H1 (cell line): ENCODE results near the gene USB1. TPM values are rescaled to one million over a fixed set of nuclear protein-coding genes. Genes with fewer than 3 reads are reported as not detected.

Experiments used
- BACH1 ChIP-seq: IDR thresholded peaks from 2 replicates; pipeline ENCODE4 v1.6.1; 2012; ENCODE audit warnings: low read length, improper control_type of control experiment
- CTBP2 ChIP-seq: IDR thresholded peaks from 2 replicates; pipeline ENCODE4 v1.7.0; 2011; ENCODE audit warnings: borderline replicate concordance, mild to moderate bottlenecking, moderate library complexity, mixed read lengths, low read length; ENCODE audit not compliant: insufficient read depth, insufficient read length
- EGR1 ChIP-seq: IDR thresholded peaks from 2 replicates; pipeline ENCODE4 v1.6.1; 2011; ENCODE audit warnings: low read depth, low read length, borderline replicate concordance
- POLR2AphosphoS5 ChIP-seq: IDR thresholded peaks from 2 replicates; pipeline ENCODE4 v1.6.1; 2011; ENCODE audit warnings: low read depth, low read length
- RAD21 ChIP-seq, 2 experiments: IDR thresholded peaks in 1 of 2; conservative IDR thresholded peaks in 1 of 2; 2 replicates each; pipeline ENCODE4 v1.6.1; 2011; ENCODE audit warnings: low read depth in 2 of 2, low read length in 2 of 2, improper control_type of control experiment in 1 of 2, inconsistent platforms in 1 of 2, mild to moderate bottlenecking in 1 of 2, moderate library complexity in 1 of 2
- RXRA ChIP-seq: IDR thresholded peaks from 2 replicates; pipeline ENCODE4 v1.6.1; 2011; ENCODE audit warnings: low read depth, mild to moderate bottlenecking, low read length, moderate library complexity; ENCODE audit not compliant: insufficient read depth
- ZNF274 ChIP-seq: IDR thresholded peaks from 2 replicates; pipeline ENCODE4 v1.7.0; 2012; ENCODE audit warnings: low read length, borderline replicate concordance; ENCODE audit errors: extremely low read depth
- polyA plus RNA-seq, 7 experiments: library from polyadenylated mRNA; depleted of rRNA in 3 of 7; stranded (reverse) in 5 of 7; unstranded in 2 of 7; fragments of >200 nt in 5 of 7; fragments of 200-250 nt in 2 of 7; gene quantifications; 1 replicate in 5 of 7; 2 replicates in 1 of 7; 4 replicates in 1 of 7; pipeline versions ENCODE4 v1.2.1 to v1.2.3, GENCODE V29; 2011 to 2013; ENCODE audit warnings: missing spikeins in 2 of 7, mixed read lengths in 2 of 7
- total RNA-seq: library from RNA; stranded (reverse); fragmentation: NEBNext Ultra II Directional; extraction: Animal tissue kit (Norgen Biotek cat#: 25700); gene quantifications from 2 replicates; pipeline ENCODE4 v1.2.1, GENCODE V29; 2021
- TF ChIP-seq, protein P1 (sequence below): IDR thresholded peaks from 2 replicates; pipeline ENCODE4 v1.6.1; 2011; ENCODE audit warnings: low read length, improper control_type of control experiment

Gene USB1
- total and polyA plus RNA-seq, 2 of the 8 experiments (the other 6 are each of a cell fraction or from before 2014, with no cell fraction given), result 65.4 to 75.9 TPM

- TF ChIP-seq, protein P1, sequence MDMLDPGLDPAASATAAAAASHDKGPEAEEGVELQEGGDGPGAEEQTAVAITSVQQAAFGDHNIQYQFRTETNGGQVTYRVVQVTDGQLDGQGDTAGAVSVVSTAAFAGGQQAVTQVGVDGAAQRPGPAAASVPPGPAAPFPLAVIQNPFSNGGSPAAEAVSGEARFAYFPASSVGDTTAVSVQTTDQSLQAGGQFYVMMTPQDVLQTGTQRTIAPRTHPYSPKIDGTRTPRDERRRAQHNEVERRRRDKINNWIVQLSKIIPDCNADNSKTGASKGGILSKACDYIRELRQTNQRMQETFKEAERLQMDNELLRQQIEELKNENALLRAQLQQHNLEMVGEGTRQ, result no peak
- no peak for TF ChIP-seq CTBP2
- no peak for TF ChIP-seq RXRA
- TF ChIP-seq POLR2AphosphoS5, result no peak
- TF ChIP-seq EGR1, result no peak
- TF ChIP-seq RAD21 (IDR thresholded peaks at IDR 0.05 in 1 of 2, conservative IDR thresholded peaks at IDR 0.05 in 1 of 2; ENCODE audit: low read depth in 2 of 2, low read length in 2 of 2), result no peak
- TF ChIP-seq ZNF274, result no peak
- no peak for TF ChIP-seq BACH1
Measured at GRCh38 chr16:57979006-57979585, 22.1 kb upstream of the USB1 start (continued).
